ENCODE data around the gene GPC6.

The GPC6 gene

DNA sequence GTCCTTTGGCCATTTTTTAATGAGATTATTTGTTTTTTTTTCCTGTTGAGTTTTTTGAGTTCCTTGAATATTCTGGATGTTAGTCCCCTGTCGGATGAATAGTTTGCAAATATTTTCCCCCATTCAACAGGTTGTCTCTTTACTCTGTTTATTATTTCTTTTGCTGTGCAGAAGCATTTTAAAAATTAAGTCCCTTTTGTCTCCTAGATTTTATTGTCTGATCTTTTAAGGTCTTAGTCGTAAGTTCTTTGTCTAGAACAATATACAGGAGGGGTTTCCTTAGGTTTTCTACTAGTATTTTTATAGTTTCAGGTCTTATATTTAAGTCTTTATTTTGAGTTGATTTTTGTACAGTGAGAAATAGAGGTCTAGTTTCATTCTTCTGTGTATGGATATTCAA is 284.4 kb downstream of the GPC6 start:
- Histone ChIP-seq H3K27ac (ENCODE audit: low read length, poor library complexity, severe bottlenecking) (no peak overlapping the region), H3K9me3 (ENCODE audit: control insufficient read depth, low read length) (no peaks in the 10 kb centered on the region), H3K4ac (ENCODE audit: low read depth in 1 of 2, low read length in 2 of 2) (no peak overlapping the region), H3K23ac (ENCODE audit: low read length in 2 of 2) (no peak overlapping the region), H2AFZ (ENCODE audit: low read depth, low read length) (no peak overlapping the region), H3K27me3 (ENCODE audit: control insufficient read depth in 1 of 2, insufficient read depth in 1 of 2, low read length in 2 of 2) (no peaks in the 10 kb centered on the region), H3K18ac (ENCODE audit: low read depth in 1 of 2, low read length in 2 of 2) (no peak overlapping the region), H2BK15ac (ENCODE audit: low read depth, poor library complexity, severe bottlenecking) (no peak overlapping the region), H3K4me2 (ENCODE audit: low read length, poor library complexity, severe bottlenecking) (no peak overlapping the region), H3K9ac (ENCODE audit: low read length) (no peak overlapping the region), H2BK12ac (ENCODE audit: low read length in 2 of 2) (no peak overlapping the region), H3K14ac (ENCODE audit: low read length in 2 of 2) (no peak overlapping the region), H2BK5ac (ENCODE audit: low read depth, low read length, poor library complexity, severe bottlenecking) (no peak overlapping the region), H3K79me1 (replicated peaks; ENCODE audit: low read length, poor library complexity, severe bottlenecking) (peaks cover 3% of the 10 kb centered on the region), H2BK120ac (ENCODE audit: low read depth, low read length) (no peak overlapping the region), H2AK5ac (ENCODE audit: low read length, severe bottlenecking) (no peak overlapping the region), H4K91ac (ENCODE audit: low read length) (no peak overlapping the region), H3K36me3 (ENCODE audit: control insufficient read depth in 1 of 2, insufficient read depth in 2 of 2, low read depth in 1 of 2, low read length in 2 of 2) (no peaks in the 10 kb centered on the region), H3K4me3 (ENCODE audit: insufficient read depth in 1 of 2, low read depth in 1 of 2, low read length in 2 of 2) (no peak overlapping the region), H3K4me1 (ENCODE audit: control insufficient read depth, insufficient read depth, low read depth, low read length) (no peaks in the 10 kb centered on the region), H4K8ac (ENCODE audit: low read length) (no peak overlapping the region)
- DNase-seq = no peak
- no CpG with 5 or more reads among the region's 2 CpGs for WGBS

- no peak overlapping the region for H3K18ac ChIP-seq (ENCODE audit: low read depth in 1 of 2, low read length in 2 of 2)
- H3K79me1 ChIP-seq (replicated peaks; ENCODE audit: low read length, poor library complexity, severe bottlenecking) = peaks cover 3% of the 10 kb centered on the region
- no peak overlapping the region for H3K14ac ChIP-seq (ENCODE audit: low read length in 2 of 2)
- no peak overlapping the region for H2BK12ac ChIP-seq (ENCODE audit: low read length in 2 of 2)
- no peak overlapping the region for H4K91ac ChIP-seq (ENCODE audit: low read length)
- H3K9me3 ChIP-seq (ENCODE audit: control insufficient read depth, low read length) = no peaks in the 10 kb centered on the region
- no peak overlapping the region for H2BK120ac ChIP-seq (ENCODE audit: low read depth, low read length)
- no peak overlapping the region for H3K27ac ChIP-seq (ENCODE audit: low read length, poor library complexity, severe bottlenecking)
- no peaks in the 10 kb centered on the region for H3K27me3 ChIP-seq (ENCODE audit: control insufficient read depth in 1 of 2, insufficient read depth in 1 of 2, low read length in 2 of 2)
- no peak overlapping the region for H3K23ac ChIP-seq (ENCODE audit: low read length in 2 of 2)
- H3K4me1 ChIP-seq (ENCODE audit: control insufficient read depth, insufficient read depth, low read depth, low read length) = no peaks in the 10 kb centered on the region
- no peak overlapping the region for H2AFZ ChIP-seq (ENCODE audit: low read depth, low read length)
- no peak overlapping the region for H3K4me3 ChIP-seq (ENCODE audit: insufficient read depth in 1 of 2, low read depth in 1 of 2, low read length in 2 of 2)
- no peak overlapping the region for H2BK5ac ChIP-seq (ENCODE audit: low read depth, low read length, poor library complexity, severe bottlenecking)
- H3K4ac ChIP-seq (ENCODE audit: low read depth in 1 of 2, low read length in 2 of 2) = no peak overlapping the region
- DNase-seq = no peak
- no peak overlapping the region for H3K9ac ChIP-seq (ENCODE audit: low read length)
- H4K8ac ChIP-seq (ENCODE audit: low read length) = no peak overlapping the region
- no peaks in the 10 kb centered on the region for H3K36me3 ChIP-seq (ENCODE audit: control insufficient read depth in 1 of 2, insufficient read depth in 2 of 2, low read depth in 1 of 2, low read length in 2 of 2)
- no peak overlapping the region for H2BK15ac ChIP-seq (ENCODE audit: low read depth, poor library complexity, severe bottlenecking)
- no peak overlapping the region for H2AK5ac ChIP-seq (ENCODE audit: low read length, severe bottlenecking)
- H3K4me2 ChIP-seq (ENCODE audit: low read length, poor library complexity, severe bottlenecking) = no peak overlapping the region
Observed at GRCh38 chr13:93515267-93515666, 288.7 kb downstream of the GPC6 start.

- H3K18ac ChIP-seq (ENCODE audit: low read depth in 1 of 2, low read length in 2 of 2) = no peak overlapping the region
- no peak overlapping the region for H3K4ac ChIP-seq (ENCODE audit: low read depth in 1 of 2, low read length in 2 of 2)
- H2BK12ac ChIP-seq (ENCODE audit: low read length in 2 of 2) = no peak overlapping the region
- no peak overlapping the region for H3K23ac ChIP-seq (ENCODE audit: low read length in 2 of 2)
- no peaks in the 10 kb centered on the region for H3K27me3 ChIP-seq (ENCODE audit: control insufficient read depth in 1 of 2, insufficient read depth in 1 of 2, low read length in 2 of 2)
- H2AFZ ChIP-seq (ENCODE audit: low read depth, low read length) = no peak overlapping the region
- H2BK5ac ChIP-seq (ENCODE audit: low read depth, low read length, poor library complexity, severe bottlenecking) = no peak overlapping the region
- H3K4me1 ChIP-seq (ENCODE audit: control insufficient read depth, insufficient read depth, low read depth, low read length) = no peaks in the 10 kb centered on the region
- H3K9ac ChIP-seq (ENCODE audit: low read length) = no peak overlapping the region
- no peak overlapping the region for H3K27ac ChIP-seq (ENCODE audit: low read length, poor library complexity, severe bottlenecking)
- H2BK120ac ChIP-seq (ENCODE audit: low read depth, low read length) = no peak overlapping the region
- no peak overlapping the region for H3K4me2 ChIP-seq (ENCODE audit: low read length, poor library complexity, severe bottlenecking)
- H2AK5ac ChIP-seq (ENCODE audit: low read length, severe bottlenecking) = no peak overlapping the region
- H3K14ac ChIP-seq (ENCODE audit: low read length in 2 of 2) = no peak overlapping the region
- no peaks in the 10 kb centered on the region for H3K36me3 ChIP-seq (ENCODE audit: control insufficient read depth in 1 of 2, insufficient read depth in 2 of 2, low read depth in 1 of 2, low read length in 2 of 2)
- no peak overlapping the region for H4K91ac ChIP-seq (ENCODE audit: low read length)
- DNase-seq = no peak
- H3K4me3 ChIP-seq (ENCODE audit: insufficient read depth in 1 of 2, low read depth in 1 of 2, low read length in 2 of 2) = no peak overlapping the region
- H3K9me3 ChIP-seq (ENCODE audit: control insufficient read depth, low read length) = no peaks in the 10 kb centered on the region
- no peak overlapping the region for H4K8ac ChIP-seq (ENCODE audit: low read length)
- H2BK15ac ChIP-seq (ENCODE audit: low read depth, poor library complexity, severe bottlenecking) = no peak overlapping the region
- peaks cover 3% of the 10 kb centered on the region for H3K79me1 ChIP-seq (replicated peaks; ENCODE audit: low read length, poor library complexity, severe bottlenecking)
Observed at GRCh38 chr13:93517658-93518057, 291.1 kb downstream of the GPC6 start.

- Histone ChIP-seq H2AFZ (ENCODE audit: low read depth, low read length) (no peak overlapping the region), H3K23ac (ENCODE audit: low read length in 2 of 2) (no peak overlapping the region), H4K91ac (ENCODE audit: low read length) (no peak overlapping the region), H2AK5ac (ENCODE audit: low read length, severe bottlenecking) (peak overlapping the region; percentile 38), H4K8ac (ENCODE audit: low read length) (no peak overlapping the region), H3K27ac (ENCODE audit: low read length, poor library complexity, severe bottlenecking) (no peak overlapping the region), H3K27me3 (ENCODE audit: control insufficient read depth in 1 of 2, insufficient read depth in 1 of 2, low read length in 2 of 2) (no peaks in the 10 kb centered on the region), H3K9ac (ENCODE audit: low read length) (no peak overlapping the region), H3K4ac (ENCODE audit: low read depth in 1 of 2, low read length in 2 of 2) (no peak overlapping the region), H2BK120ac (ENCODE audit: low read depth, low read length) (no peak overlapping the region), H3K36me3 (ENCODE audit: control insufficient read depth in 1 of 2, insufficient read depth in 2 of 2, low read depth in 1 of 2, low read length in 2 of 2) (no peaks in the 10 kb centered on the region), H3K14ac (ENCODE audit: low read length in 2 of 2) (no peak overlapping the region), H3K18ac (ENCODE audit: low read depth in 1 of 2, low read length in 2 of 2) (no peak overlapping the region), H3K4me2 (ENCODE audit: low read length, poor library complexity, severe bottlenecking) (no peak overlapping the region), H3K4me1 (ENCODE audit: control insufficient read depth, insufficient read depth, low read depth, low read length) (no peaks in the 10 kb centered on the region), H2BK15ac (ENCODE audit: low read depth, poor library complexity, severe bottlenecking) (no peak overlapping the region), H3K79me1 (replicated peaks; ENCODE audit: low read length, poor library complexity, severe bottlenecking) (no peaks in the 10 kb centered on the region), H3K9me3 (ENCODE audit: control insufficient read depth, low read length) (no peaks in the 10 kb centered on the region), H2BK5ac (ENCODE audit: low read depth, low read length, poor library complexity, severe bottlenecking) (no peak overlapping the region), H3K4me3 (ENCODE audit: insufficient read depth in 1 of 2, low read depth in 1 of 2, low read length in 2 of 2) (no peak overlapping the region), H2BK12ac (ENCODE audit: low read length in 2 of 2) (no peak overlapping the region)
- no peak for DNase-seq
- 50% methylated on average over 1 of the region's 2 CpGs for WGBS
Observed at GRCh38 chr13:93521307-93521706, 294.7 kb downstream of the GPC6 start.

Measured in mesenchymal stem cell (in vitro differentiated cells and primary cell).